GM12878 (cell line): ENCODE data around the gene TTC4. TPM values are rescaled to one million over a fixed set of nuclear protein-coding genes. Genes with fewer than 3 reads are reported as not detected.

Experiments used
- ATAC-seq: fragments of 200-7000 bp; cut with Tn5 transposase; 3 replicates; pipeline ENCODE4 v1.9.1; 2020; ENCODE audit warnings: mild to moderate bottlenecking, moderate library complexity
- BruUV-seq: library from RNA; stranded (reverse); fragments of 400-500 nt; replicated peaks from 2 replicates; lab custom pipeline; 2021; lab: Mats Ljungman, UMichigan
- CTCF ChIA-PET: fragments of 300-600 bp; sonication (Branson Sonifier 250); formaldehyde crosslinking; extraction: SDS; loops from one replicate; lab custom pipeline; 2021; ENCODE audit warnings: inconsistent platforms; lab: Yijun Ruan, JAX
- POLR2A ChIA-PET: fragments of 350-600 bp; formaldehyde crosslinking; extraction: SDS; loops from one replicate; lab custom pipeline; 2021; ENCODE audit warnings: inconsistent platforms; lab: Charles Lee
- RAD21 ChIA-PET: fragments of 300-600 bp; sonication (Branson Sonifier 250); formaldehyde crosslinking; loops from one replicate; lab custom pipeline; 2023; ENCODE audit warnings: antibody characterized with exemption; ENCODE audit not compliant: unreplicated experiment; lab: Charles Lee
- SMC1A ChIA-PET: fragments of 300-600 bp; sonication (Branson Sonifier 250); formaldehyde crosslinking; loops from one replicate; lab custom pipeline; 2023; ENCODE audit not compliant: unreplicated experiment, uncharacterized antibody; lab: Charles Lee
- DNase-seq: peaks from one replicate; pipeline ENCODE4 v3.0.0-alpha.2; 2011; ENCODE audit warnings: low read depth, low spot score
- FAIRE-seq: peaks from 3 replicates; lab custom pipeline; 2011; peaks lifted over from hg19 to GRCh38; lab: Jason Lieb, UNC
- H2AFZ ChIP-seq: 2 replicates; pipeline ENCODE4 v1.6.0; 2011; ENCODE audit warnings: low read depth, low read length, control low read depth; ENCODE audit not compliant: control insufficient read depth
- H3K27ac ChIP-seq: 2 replicates; pipeline ENCODE4 v1.5.1; 2011; ENCODE audit warnings: control low read depth; ENCODE audit not compliant: control insufficient read depth, insufficient read depth
- H3K27me3 ChIP-seq, 2 experiments: replicated peaks in 1 of 2; 2 replicates each; pipeline versions ENCODE4 v1.6.0 to v1.6.1; 2011; ENCODE audit warnings: low read length in 1 of 2; ENCODE audit not compliant: control insufficient read depth in 2 of 2, insufficient read depth in 2 of 2
- H3K36me3 ChIP-seq, 2 experiments: 2 replicates each; pipeline ENCODE4 v1.5.1; 2011; ENCODE audit warnings: low read length in 1 of 2; ENCODE audit not compliant: control insufficient read depth in 2 of 2, insufficient read depth in 2 of 2
- H3K4me1 ChIP-seq: 2 replicates; pipeline ENCODE4 v1.6.1; 2011; ENCODE audit warnings: mild to moderate bottlenecking, low read length, moderate library complexity, mixed read lengths; ENCODE audit not compliant: control insufficient read depth, insufficient read depth
- H3K4me2 ChIP-seq: 2 replicates; pipeline ENCODE4 v1.6.0; 2011; ENCODE audit warnings: control low read depth; ENCODE audit not compliant: control insufficient read depth, insufficient read depth
- H3K4me3 ChIP-seq: fragments of 200-600 bp; sonication (generic); 2 replicates; pipeline ENCODE4 v1.5.1; 2016
- H3K79me2 ChIP-seq: 2 replicates; pipeline ENCODE4 v1.6.0; 2011; ENCODE audit warnings: low read length; ENCODE audit not compliant: control insufficient read depth, insufficient read depth
- H3K9ac ChIP-seq: 2 replicates; pipeline ENCODE4 v1.8.0; 2011; ENCODE audit warnings: low read length, control low read depth, mixed read lengths; ENCODE audit not compliant: control insufficient read depth, insufficient read depth
- H3K9me3 ChIP-seq: replicated peaks from 3 replicates; pipeline ENCODE4 v1.5.1; 2011; ENCODE audit warnings: mild to moderate bottlenecking, low read length; ENCODE audit not compliant: control insufficient read depth, insufficient read depth
- H4K20me1 ChIP-seq: 2 replicates; pipeline ENCODE4 v1.6.0; 2011; ENCODE audit not compliant: control insufficient read depth, insufficient read depth
- CHD1 ChIP-seq: IDR thresholded peaks from 2 replicates; pipeline ENCODE4 v1.6.1; 2012; ENCODE audit warnings: low read depth, low read length, improper control_type of control experiment
- FOXK2 ChIP-seq: fragments of 450-650 bp; IDR thresholded peaks from 2 replicates; pipeline ENCODE4 v1.6.1; 2017; ENCODE audit warnings: mild to moderate bottlenecking, moderate library complexity
- HDAC2 ChIP-seq: fragments of 200-600 bp; sonication (generic); IDR thresholded peaks from 2 replicates; pipeline ENCODE4 v1.6.1; 2017
- JUND ChIP-seq: IDR thresholded peaks from 2 replicates; pipeline ENCODE4 v1.6.1; 2012; ENCODE audit warnings: low read depth, mild to moderate bottlenecking, low read length, improper control_type of control experiment, moderate library complexity
- LARP7 ChIP-seq: fragments of 450-650 bp; IDR thresholded peaks from 2 replicates; pipeline ENCODE4 v1.6.1; 2017; ENCODE audit warnings: mild to moderate bottlenecking
- MYB ChIP-seq: fragments of 150-350 bp; IDR thresholded peaks from 2 replicates; pipeline ENCODE4 v1.6.1; 2014; ENCODE audit warnings: mild to moderate bottlenecking, low read depth, low read length, borderline replicate concordance
- NR2C1 ChIP-seq: fragments of 450-650 bp; IDR thresholded peaks from 2 replicates; pipeline ENCODE4 v1.6.1; 2017; ENCODE audit warnings: antibody characterized with exemption, mild to moderate bottlenecking, moderate library complexity
- SMAD5 ChIP-seq: IDR thresholded peaks from 2 replicates; pipeline ENCODE4 v1.6.1; 2016; ENCODE audit warnings: antibody characterized with exemption, low read depth
- STAT3 ChIP-seq: IDR thresholded peaks from 2 replicates; pipeline ENCODE4 v1.6.1; 2011; ENCODE audit warnings: low read depth, low read length, improper control_type of control experiment
- TCF12 ChIP-seq: IDR thresholded peaks from 2 replicates; pipeline ENCODE4 v1.6.1; 2011; ENCODE audit warnings: low read depth, mild to moderate bottlenecking, low read length
- WRNIP1 ChIP-seq: IDR thresholded peaks from 2 replicates; pipeline ENCODE4 v1.6.1; 2011; ENCODE audit warnings: low read depth, low read length, improper control_type of control experiment, borderline replicate concordance
- ZNF384 ChIP-seq: IDR thresholded peaks from 2 replicates; pipeline ENCODE4 v1.6.1; 2012; ENCODE audit warnings: low read depth, mild to moderate bottlenecking, low read length, improper control_type of control experiment, borderline replicate concordance
- WGBS: methylation state at CpG from one replicate; pipeline ENCODE4 v1.1.6; 2016; ENCODE audit warnings: low lambda C conversion rate; ENCODE audit not compliant: insufficient replicate concordance, insufficient coverage; ENCODE audit errors: missing lambda C conversion rate; 5-methylcytosine and 5-hydroxymethylcytosine counted together
- in situ Hi-C: fragments of 300-500 bp; cut with MboI; formaldehyde crosslinking; loops from 9 replicates; pipeline ENCODE4 v1.14.3; 2018; ENCODE audit warnings: mixed read lengths
- intact Hi-C: fragments of 100-400 bp; cut with micrococcal nuclease; formaldehyde crosslinking; loops from one replicate; pipeline ENCODE4 v1.14.2; 2022; ENCODE audit not compliant: unreplicated experiment
- polyA plus RNA-seq, 11 experiments: library from polyadenylated mRNA; depleted of rRNA in 4 of 11; unstranded in 6 of 11; stranded (reverse) in 5 of 11; fragments of >200 nt; fragmentation: Nextera tagmentation in 4 of 11; fragmentation: Illumina TruSeq in 1 of 11; extraction: Ambion mirVana in 4 of 11; extraction: Trizol in 1 of 11; gene quantifications; 1 replicate in 1 of 11; 2 replicates in 10 of 11; pipeline versions ENCODE4 v1.2.1 to v1.2.3, GENCODE V29; 2011 to 2016; ENCODE audit warnings: inconsistent platforms in 2 of 11, missing spikeins in 2 of 11, low read depth in 1 of 11
- total RNA-seq, 4 experiments: library from RNA; depleted of rRNA in 3 of 4; stranded (reverse); fragments of >200 nt in 3 of 4; fragmentation: Illumina TruSeq in 1 of 4; extraction: Trizol in 1 of 4; gene quantifications; 2 replicates each; pipeline versions ENCODE4 v1.2.1 to v1.2.3, GENCODE V29; 2013 to 2021
- TF ChIP-seq, protein P1 (sequence below): IDR thresholded peaks from 2 replicates; pipeline ENCODE4 v1.6.1; 2011; ENCODE audit warnings: low read depth, mild to moderate bottlenecking, low read length, moderate library complexity, borderline replicate concordance; ENCODE audit errors: extremely low read depth
- TF ChIP-seq, protein P2 (sequence below): IDR thresholded peaks from 2 replicates; pipeline ENCODE4 v1.6.1; 2011; ENCODE audit warnings: mild to moderate bottlenecking, low read depth, low read length, moderate library complexity; ENCODE audit not compliant: insufficient replicate concordance
- TF ChIP-seq, protein P3 (sequence below): IDR thresholded peaks from 2 replicates; pipeline ENCODE4 v1.6.1; 2011; ENCODE audit warnings: borderline replicate concordance, low read depth, mild to moderate bottlenecking, moderate library complexity, mixed read lengths, low read length; ENCODE audit not compliant: insufficient read depth; ENCODE audit errors: extremely low read length
- TF ChIP-seq, protein P4 (sequence below): fragments of 450-650 bp; formaldehyde crosslinking; IDR thresholded peaks from 2 replicates; pipeline ENCODE4 v1.4.0; 2022; ENCODE audit warnings: mild to moderate bottlenecking, moderate library complexity
- TF ChIP-seq, protein P5 (sequence below): fragments of 450-650 bp; IDR thresholded peaks from 2 replicates; pipeline ENCODE4 v1.6.1; 2017; ENCODE audit warnings: mild to moderate bottlenecking

The TTC4 gene
- total and polyA plus RNA-seq, 10 of the 15 experiments (the other 5 are each of a cell fraction or from before 2014, with no cell fraction given), result 23.4 to 50.5 (median 36.0) TPM

DNA sequence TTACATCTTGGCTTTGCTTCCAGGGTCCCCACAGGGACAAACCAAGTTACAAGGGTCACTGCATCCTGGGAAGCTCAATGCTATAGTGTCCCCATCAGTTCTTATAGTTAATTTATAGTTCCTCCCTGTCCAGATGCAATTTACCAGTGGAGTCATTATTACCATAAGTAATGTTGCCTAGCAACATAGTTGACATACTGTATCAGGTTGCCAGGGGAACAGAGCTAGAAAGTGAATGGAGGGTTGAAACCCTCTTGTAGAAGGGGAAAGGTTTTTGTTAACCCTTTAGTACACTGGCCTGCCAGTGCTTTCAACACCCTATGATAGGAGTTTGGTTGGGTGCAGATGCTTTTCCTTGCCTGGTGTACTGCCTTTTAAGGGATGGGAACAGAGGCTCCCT, 34.3 kb upstream of the TTC4 start (continued):
- TF ChIP-seq, protein P1, sequence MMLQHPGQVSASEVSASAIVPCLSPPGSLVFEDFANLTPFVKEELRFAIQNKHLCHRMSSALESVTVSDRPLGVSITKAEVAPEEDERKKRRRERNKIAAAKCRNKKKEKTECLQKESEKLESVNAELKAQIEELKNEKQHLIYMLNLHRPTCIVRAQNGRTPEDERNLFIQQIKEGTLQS, result no peak
- TF ChIP-seq STAT3 (no peak), LARP7 (no peak), MYB (no peak), WRNIP1 (no peak)

DNA sequence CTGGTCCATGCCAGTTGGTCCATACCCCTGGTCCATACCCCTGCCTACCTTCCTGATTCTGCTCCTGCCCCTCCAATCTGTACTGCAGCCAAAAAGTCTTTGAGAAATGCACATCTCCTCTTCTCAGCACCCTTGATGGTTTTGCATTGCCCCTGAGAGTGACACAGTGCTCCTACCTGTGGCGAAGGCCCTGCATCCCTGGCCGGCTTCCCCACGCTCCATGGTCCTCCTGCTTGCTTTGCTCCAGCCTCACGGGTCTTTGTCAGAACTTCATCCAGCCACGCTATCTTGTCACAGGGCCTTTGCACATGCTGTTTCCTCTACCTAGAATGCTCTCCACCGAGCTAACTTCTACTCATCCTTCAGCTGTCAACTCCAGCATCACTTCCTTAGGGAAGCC, 32.2 kb upstream of the TTC4 start:
- H3K4me3 ChIP-seq, result no peak overlapping the region
- H3K36me3 ChIP-seq, result no peaks in the 10 kb centered on the region
- no peaks in the 10 kb centered on the region for H3K4me1 ChIP-seq
- H3K27me3 ChIP-seq, result peaks cover 0 to 2% of the 10 kb centered on the region in 2 experiments; a peak in 1 of 4 replicates
- H3K79me2 ChIP-seq, result no peaks in the 10 kb centered on the region
- 48% methylated on average over 6 of the region's 6 CpGs for WGBS
- RAD21 ChIA-PET, result no interaction called here
- intact Hi-C loops, result no loop called here
- no peak overlapping the region for H3K4me2 ChIP-seq
- SMC1A ChIA-PET, result no interaction called here
- H4K20me1 ChIP-seq, result no peaks in the 10 kb centered on the region
- no peaks in the 10 kb centered on the region for H3K9me3 ChIP-seq
- ATAC-seq, result no peak
- in situ Hi-C loops, result no loop called here
- POLR2A ChIA-PET, result interaction anchor here (0.5 kb wide), 1 partner anchor 1293 kb away, joined by 5 read pairs; no protein-coding TSS in a partner anchor
- no peak for FAIRE-seq
- H2AFZ ChIP-seq, result no peak overlapping the region
- DNase-seq, result no peak
- CTCF ChIA-PET, result no interaction called here
- BruUV-seq, result no TSS peak
- H3K9ac ChIP-seq, result no peak overlapping the region
- H3K27ac ChIP-seq, result no peak overlapping the region
- no peak for TF ChIP-seq JUND
- TF ChIP-seq, protein P2, sequence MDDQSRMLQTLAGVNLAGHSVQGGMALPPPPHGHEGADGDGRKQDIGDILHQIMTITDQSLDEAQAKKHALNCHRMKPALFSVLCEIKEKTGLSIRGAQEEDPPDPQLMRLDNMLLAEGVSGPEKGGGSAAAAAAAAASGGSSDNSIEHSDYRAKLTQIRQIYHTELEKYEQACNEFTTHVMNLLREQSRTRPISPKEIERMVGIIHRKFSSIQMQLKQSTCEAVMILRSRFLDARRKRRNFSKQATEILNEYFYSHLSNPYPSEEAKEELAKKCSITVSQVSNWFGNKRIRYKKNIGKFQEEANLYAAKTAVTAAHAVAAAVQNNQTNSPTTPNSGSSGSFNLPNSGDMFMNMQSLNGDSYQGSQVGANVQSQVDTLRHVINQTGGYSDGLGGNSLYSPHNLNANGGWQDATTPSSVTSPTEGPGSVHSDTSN, result no peak
- TF ChIP-seq HDAC2, result no peak
- TF ChIP-seq SMAD5, result no peak
- TF ChIP-seq, protein P3, sequence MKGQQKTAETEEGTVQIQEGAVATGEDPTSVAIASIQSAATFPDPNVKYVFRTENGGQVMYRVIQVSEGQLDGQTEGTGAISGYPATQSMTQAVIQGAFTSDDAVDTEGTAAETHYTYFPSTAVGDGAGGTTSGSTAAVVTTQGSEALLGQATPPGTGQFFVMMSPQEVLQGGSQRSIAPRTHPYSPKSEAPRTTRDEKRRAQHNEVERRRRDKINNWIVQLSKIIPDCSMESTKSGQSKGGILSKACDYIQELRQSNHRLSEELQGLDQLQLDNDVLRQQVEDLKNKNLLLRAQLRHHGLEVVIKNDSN, result no peak
- TF ChIP-seq ZNF384, result no peak
- no peak for TF ChIP-seq TCF12
- TF ChIP-seq, protein P4, sequence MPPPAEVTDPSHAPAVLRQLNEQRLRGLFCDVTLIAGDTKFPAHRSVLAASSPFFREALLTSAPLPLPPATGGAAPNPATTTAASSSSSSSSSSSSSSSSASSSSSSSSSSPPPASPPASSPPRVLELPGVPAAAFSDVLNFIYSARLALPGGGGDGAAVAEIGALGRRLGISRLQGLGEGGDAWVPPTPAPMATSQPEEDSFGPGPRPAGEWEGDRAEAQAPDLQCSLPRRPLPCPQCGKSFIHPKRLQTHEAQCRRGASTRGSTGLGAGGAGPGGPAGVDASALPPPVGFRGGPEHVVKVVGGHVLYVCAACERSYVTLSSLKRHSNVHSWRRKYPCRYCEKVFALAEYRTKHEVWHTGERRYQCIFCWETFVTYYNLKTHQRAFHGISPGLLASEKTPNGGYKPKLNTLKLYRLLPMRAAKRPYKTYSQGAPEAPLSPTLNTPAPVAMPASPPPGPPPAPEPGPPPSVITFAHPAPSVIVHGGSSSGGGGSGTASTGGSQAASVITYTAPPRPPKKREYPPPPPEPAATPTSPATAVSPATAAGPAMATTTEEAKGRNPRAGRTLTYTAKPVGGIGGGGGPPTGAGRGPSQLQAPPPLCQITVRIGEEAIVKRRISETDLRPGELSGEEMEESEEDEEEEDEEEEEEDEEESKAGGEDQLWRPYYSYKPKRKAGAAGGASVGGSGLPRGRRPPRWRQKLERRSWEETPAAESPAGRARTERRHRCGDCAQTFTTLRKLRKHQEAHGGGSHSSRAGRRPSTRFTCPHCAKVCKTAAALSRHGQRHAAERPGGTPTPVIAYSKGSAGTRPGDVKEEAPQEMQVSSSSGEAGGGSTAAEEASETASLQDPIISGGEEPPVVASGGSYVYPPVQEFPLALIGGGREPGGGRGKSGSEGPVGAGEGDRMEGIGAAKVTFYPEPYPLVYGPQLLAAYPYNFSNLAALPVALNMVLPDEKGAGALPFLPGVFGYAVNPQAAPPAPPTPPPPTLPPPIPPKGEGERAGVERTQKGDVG (CRISPR knock-in tag), result no peak
- no peak for TF ChIP-seq NR2C1
- TF ChIP-seq, protein P5, sequence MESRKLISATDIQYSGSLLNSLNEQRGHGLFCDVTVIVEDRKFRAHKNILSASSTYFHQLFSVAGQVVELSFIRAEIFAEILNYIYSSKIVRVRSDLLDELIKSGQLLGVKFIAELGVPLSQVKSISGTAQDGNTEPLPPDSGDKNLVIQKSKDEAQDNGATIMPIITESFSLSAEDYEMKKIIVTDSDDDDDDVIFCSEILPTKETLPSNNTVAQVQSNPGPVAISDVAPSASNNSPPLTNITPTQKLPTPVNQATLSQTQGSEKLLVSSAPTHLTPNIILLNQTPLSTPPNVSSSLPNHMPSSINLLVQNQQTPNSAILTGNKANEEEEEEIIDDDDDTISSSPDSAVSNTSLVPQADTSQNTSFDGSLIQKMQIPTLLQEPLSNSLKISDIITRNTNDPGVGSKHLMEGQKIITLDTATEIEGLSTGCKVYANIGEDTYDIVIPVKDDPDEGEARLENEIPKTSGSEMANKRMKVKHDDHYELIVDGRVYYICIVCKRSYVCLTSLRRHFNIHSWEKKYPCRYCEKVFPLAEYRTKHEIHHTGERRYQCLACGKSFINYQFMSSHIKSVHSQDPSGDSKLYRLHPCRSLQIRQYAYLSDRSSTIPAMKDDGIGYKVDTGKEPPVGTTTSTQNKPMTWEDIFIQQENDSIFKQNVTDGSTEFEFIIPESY, result no peak
- no peak for TF ChIP-seq CHD1
- no peak for TF ChIP-seq FOXK2
